NCI-H146 treated with DMSO at 0.1 percent for 48 hours (cell line): ENCODE data around the gene FGD1.

ENCODE experiments used
- DNase-seq: peaks from one replicate; lab custom pipeline; 2025; ENCODE audit not compliant: unreplicated experiment; lab: John Stamatoyannopoulos, UW

The FGD1 gene

DNA sequence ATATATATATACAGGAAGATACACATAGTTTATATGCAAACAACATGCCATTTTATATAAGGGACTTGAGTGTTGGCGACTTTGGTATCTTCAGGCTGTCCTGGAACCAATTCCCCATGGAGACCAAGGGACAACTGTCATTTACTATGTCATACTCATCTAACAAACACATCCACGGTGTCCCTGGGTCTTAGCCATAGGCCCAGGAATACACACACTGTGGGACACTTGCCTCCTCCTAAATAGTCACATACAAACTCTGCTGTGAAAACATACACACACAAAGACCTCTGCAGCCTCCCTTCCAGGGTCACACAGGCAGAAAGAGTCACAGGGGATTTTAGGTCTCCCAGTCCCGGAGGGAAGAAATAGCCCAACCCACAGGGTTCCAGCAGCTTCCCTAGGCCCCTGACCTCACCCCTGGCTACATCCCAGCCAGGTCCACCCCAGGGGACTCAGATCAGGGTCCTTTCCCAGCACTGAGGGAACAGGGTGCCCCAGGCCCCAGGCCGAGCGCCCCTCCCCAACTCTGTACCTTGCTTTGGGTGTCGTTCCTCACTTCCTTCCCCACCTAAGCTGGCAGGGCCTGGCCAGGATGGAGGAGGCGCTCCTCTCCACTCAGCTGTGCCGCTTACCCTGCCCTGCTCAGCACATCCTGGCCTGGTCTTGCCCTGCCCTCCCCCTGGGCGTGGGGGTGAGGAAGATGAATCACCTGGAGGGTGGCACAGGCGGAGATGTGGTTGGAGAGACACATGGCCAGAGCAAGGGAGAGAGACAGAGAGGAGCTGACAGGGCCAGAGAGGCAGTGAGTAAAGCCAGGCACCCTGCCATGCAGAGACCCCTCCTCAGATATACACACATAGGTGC lies 21.8 kb downstream of the FGD1 start:
- DNase-seq, result no peak

GRCh38 chrX:54470054-54470760 lies 25.8 kb downstream of the FGD1 start:
- DNase-seq, result no peak

- no peak for DNase-seq
Measured at GRCh38 chrX:54452920-54453319, 43.1 kb downstream of the FGD1 start.

GRCh38 chrX:54449929-54450328 lies 46.1 kb downstream of the FGD1 start:
- no peak for DNase-seq

- DNase-seq, result no peak
Measured at GRCh38 chrX:54447461-54447860, 48.6 kb downstream of the FGD1 start.

DNA sequence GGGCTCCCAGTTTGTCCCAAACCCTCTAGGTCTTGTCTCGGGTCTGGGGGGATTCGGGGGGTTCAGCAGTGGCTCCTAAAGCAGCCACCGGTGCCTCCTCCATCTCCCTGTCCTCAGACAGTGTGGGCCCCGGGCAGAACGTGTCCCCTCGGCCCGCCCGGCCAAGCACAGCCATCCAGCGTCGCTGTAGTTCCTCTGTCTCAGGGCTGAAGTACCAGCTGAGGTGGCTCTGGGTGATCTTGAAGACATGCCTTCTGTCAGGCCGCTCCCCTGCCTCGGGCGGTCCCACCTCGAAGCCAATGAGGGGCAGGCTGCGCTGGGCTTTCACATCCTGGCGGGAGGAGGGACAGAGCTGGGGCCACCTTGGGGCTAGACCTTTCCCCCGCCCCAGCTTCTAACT lies 50.0 kb downstream of the FGD1 start:
- DNase-seq, result no peak

- no peak for DNase-seq
Measured at GRCh38 chrX:54444752-54445151, 51.3 kb downstream of the FGD1 start.

DNA sequence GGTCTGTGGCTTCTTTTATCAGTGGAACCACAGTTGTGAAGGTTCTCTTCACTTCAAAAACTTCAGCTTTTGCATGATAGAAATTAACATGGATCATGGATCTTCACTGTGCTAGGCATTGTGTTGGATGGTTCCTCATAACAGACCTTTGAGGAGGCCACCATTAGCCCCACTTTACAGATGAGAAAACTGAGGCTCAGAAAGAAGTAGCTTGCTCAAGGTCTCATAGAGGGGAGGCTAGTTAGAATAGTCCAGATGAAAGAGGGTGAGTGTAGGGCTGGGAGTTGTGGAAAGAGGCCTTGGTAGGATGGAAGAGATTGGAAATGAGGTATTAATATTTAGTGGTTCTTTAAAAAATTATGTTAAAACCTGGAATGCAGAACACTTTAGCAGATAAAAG lies 53.2 kb downstream of the FGD1 start:
- no peak for DNase-seq

GRCh38 chrX:54439960-54440871 lies 55.8 kb downstream of the FGD1 start, which contains the start of gene TSR2:
TSS of gene TSR2 (plus strand) at chrX:54440404. CDS start at chrX:54440422, 18 bp downstream.
- peak; percentile 82 for DNase-seq

GRCh38 chrX:54435121-54435520 lies 60.9 kb downstream of the FGD1 start:
- DNase-seq, result no peak

GRCh38 chrX:54430519-54430918 lies 65.5 kb downstream of the FGD1 start:
- no peak for DNase-seq

- DNase-seq, result peak; percentile 77
Measured at GRCh38 chrX:54427837-54428424, 68.1 kb downstream of the FGD1 start.

DNA sequence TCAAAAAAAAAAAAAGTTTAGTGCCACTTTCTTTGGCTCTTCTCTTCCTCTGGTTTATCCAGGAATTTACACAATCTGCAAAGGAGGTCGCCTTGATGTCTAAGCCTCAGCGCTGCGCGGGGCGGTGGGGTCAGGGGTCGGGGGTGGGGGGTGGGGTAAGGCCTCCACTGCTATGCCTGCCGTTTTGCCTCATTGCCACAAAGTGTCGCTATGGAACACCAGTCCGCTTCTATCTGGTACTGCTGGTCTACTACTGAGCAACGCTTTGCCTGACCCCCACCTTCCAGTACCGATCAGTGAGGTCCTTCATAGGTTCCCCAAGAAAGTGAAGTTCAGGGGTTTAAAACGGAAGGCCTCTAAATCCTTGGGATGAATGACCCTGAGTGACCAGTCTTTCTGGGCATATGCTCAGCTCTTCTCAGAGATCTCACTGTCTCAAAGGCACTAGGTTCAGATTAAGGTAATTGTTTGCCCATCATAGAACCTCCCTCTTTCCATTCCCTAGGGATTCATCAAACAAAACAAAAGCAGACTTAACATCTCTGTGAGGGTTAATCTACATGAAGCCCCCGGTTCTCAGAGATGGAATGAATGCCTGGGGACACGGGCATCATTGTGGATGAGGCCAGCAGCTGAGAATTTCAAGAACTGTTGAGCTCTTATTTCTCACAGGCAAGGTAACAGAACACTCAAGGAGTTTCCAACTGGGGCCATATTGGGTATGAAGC lies 72.7 kb downstream of the FGD1 start:
- DNase-seq, result no peak

- no peak for DNase-seq
Measured at GRCh38 chrX:54422168-54422567, 73.9 kb downstream of the FGD1 start.

DNA sequence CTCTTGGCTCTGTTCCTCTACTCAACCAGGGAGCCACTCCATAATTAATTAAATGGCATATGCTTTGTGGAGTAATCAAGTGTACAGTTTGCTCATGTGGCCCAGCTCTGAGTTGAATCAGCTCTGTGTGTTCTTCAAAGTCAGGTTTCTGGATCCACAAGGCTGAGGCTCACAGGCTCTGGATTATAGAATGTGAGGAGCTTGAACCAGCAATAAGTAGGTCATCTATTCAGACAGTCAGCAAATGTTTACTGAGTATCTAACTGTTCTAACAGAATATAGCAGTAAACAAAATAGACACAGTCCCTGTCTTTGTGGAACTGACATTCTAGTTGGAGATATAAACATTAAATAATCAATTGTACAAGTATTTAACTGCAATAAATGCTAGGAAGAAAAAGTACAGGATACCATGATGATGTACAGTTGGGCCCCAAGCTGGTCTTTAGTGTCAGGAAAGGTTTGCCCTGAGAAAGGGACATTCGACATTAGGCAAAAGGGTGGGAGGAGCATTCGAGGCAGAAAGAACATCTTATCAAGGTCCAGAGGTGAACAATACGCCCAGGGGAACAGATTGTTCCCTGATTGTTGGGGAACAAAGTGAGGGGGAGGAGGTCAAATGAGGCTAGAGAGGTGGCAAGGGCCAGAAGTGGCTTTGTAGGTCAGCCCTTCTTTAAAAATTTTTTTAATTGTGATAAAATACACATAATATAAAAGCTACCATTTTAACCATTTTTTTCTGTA lies 76.3 kb downstream of the FGD1 start:
- no peak for DNase-seq

DNA sequence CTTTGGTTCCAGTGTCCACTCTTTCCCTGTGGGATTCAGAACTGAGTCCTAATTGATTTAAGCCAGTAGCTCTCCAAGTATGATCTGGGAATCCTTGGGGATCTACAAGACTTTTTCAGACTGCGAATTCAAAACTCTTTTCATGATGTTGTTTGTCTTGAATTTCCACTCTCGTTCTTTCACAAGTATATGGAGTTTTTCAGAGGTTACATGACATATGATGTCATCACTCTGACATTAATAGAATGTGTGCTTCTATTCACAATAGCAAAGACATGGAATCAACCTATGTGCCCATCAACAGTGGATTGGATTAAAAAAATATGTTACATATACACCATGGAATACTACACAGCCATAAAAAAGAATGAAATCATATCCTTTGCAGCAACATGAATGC lies 79.1 kb downstream of the FGD1 start:
- DNase-seq, result no peak

DNA sequence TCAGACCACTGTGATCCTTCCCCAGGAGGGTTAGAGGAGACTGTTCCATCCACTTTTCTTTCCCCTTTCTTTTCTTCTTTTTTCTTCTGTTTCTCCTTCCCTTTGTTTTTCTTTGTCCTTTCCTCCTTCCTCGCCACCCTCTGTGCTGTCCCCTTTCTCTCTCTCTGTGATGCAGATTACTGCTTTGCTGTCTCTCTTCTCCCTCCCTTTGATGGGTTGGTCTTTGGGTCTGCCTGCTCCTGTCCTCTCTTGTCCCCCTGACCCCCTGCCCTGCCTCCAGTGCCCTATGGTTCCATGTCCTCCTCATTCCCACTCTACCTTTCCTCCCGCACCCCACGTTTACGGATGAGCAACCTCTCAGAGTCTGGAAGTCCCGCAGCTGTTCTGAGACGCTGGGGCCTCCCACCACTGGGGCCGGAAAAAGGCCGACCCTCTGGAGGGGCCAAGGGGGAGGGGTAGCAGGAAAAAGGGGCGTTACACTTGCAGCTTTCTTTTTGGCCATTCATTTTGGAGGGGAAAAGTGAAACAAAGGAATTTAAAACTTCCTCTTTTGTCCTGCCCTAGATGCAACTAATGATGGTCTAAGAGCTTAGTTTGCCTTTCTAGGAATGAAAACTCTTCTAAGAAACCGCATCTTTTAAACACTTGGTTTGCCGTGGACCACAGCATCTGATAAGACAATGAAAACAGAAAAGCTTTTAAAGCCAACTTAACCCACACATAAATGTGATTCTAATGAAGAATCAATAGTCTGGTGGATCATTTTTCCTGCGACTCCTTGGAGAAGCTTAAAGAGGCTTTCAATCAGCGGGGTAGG lies 80.3 kb downstream of the FGD1 start:
- no peak for DNase-seq

DNA sequence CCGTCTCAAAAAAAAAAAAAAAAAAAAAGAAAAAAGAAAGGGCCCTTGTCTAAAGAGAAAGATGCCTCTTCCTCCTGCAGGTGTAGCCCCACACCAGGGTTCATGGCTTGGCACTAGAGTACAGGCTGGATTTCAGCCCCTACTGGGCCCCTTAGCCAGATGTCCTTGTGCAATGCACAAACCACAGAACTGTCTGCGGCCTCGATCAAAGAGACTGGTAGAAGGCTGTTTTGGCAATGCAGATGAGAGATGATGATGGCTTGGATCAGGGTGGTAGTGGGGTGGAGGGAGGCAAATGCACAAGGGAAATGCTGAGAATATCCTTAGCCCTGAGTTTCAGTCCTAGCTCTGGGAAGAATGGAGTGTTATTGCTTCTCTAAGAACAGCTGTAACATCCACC lies 82.3 kb downstream of the FGD1 start:
- DNase-seq, result no peak

DNA sequence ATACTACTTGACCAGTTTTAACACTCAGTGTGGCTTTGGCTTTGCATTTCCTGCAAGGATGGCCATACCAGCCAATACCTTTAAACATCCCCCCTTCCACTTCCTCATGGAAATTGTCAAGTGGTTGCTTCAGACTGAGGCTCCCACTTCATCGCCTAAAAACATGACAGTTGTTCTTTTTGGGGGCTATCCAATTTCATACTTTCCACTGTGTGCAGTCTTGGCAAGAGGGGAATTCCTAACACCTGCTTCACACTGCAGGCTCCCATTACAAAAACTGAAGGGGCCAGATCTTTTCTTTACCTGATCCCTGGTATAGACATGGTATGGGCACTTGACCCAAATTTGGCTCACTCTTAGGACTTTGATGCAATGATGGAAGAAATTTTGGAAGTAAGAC lies 84.3 kb downstream of the FGD1 start:
- no peak for DNase-seq
